ENCODE measurements around the gene GPR157. TPM values are rescaled to one million over a fixed set of nuclear protein-coding genes. Genes with fewer than 3 reads are reported as not detected.

The GPR157 gene, protein sequence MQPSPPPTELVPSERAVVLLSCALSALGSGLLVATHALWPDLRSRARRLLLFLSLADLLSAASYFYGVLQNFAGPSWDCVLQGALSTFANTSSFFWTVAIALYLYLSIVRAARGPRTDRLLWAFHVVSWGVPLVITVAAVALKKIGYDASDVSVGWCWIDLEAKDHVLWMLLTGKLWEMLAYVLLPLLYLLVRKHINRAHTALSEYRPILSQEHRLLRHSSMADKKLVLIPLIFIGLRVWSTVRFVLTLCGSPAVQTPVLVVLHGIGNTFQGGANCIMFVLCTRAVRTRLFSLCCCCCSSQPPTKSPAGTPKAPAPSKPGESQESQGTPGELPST
- total RNA-seq (10 to 100 TPM in 1 of 2 experiments, 1 to 10 TPM in 1; 7.7 to 10.9 TPM), polyA plus RNA-seq (1 to 10 TPM; 1.6 to 1.9 TPM)

DNA sequence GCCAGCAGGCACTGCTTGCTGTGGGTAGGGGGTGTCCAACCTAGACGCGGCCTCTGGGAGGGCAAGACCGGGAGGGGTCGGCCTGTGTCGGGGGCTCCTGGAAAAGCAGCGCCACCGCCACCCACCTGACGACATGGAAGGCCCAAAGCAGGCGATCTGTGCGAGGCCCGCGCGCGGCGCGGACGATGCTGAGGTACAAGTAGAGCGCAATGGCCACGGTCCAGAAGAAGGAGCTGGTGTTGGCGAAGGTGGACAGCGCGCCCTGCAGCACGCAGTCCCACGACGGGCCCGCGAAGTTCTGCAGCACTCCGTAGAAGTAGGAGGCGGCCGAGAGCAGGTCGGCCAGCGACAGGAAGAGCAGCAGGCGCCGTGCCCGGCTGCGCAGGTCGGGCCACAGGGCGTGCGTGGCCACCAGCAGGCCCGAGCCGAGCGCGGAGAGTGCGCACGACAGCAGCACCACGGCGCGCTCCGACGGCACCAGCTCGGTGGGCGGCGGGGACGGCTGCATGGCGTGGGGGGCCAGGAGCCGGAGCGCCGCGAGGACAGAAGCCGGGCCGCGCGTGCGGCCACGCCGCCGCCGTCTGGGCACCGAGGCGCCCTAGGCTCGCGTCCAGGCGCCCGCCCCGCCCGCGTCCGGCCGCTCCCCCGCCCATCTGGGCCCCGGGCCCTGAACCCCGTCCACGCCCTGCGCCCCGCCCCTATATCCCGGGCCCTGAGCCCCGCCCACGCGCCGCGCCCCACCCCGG, at the start of gene GPR157:
TSS of gene GPR157 (minus strand) at position 583 of the 746 bp plus-strand sequence. CDS start at position 508, 75 bp downstream.
- peaks cover 10 to 27% (median 11%) of the 10 kb centered on the region in 4 donors for H3K4me1 Mint-ChIP-seq
- H3K36me3 ChIP-seq (ENCODE audit: insufficient read depth, low read length): no peaks in the 10 kb centered on the region
- H3K27ac Mint-ChIP-seq: peak within 1 kb of the TSS; percentile 84 to 91 (median 89)
- no peaks in the 10 kb centered on the region for H3K9me3 ChIP-seq (ENCODE audit: control insufficient read depth in 1 of 2, low read length in 2 of 2)
- CTCF ChIA-PET (ENCODE audit: partially characterized antibody): interaction anchor here (2.2 to 3.1 kb wide), 2 partner anchors 14 to 18 kb away, joined by 13 read pairs; no protein-coding TSS in a partner anchor
- no peaks in the 10 kb centered on the region for H3K36me3 Mint-ChIP-seq
- peak within 1 kb of the TSS; percentile 42 for H3K27ac ChIP-seq (ENCODE audit: low read depth, low read length)
- intact Hi-C loops (cut with micrococcal nuclease): loop anchor here (1.0 to 5.0 kb wide), 7 partner anchors 14 to 300 kb away; partner anchors contain the start of genes ENO1, H6PD and SPSB1
- no peaks in the 10 kb centered on the region for H3K9me3 Mint-ChIP-seq
- DNase-seq: peak; percentile 64 to 79 (median 72)
- H3K4me3 Mint-ChIP-seq: peak within 1 kb of the TSS; percentile 90 to 94 (median 91)
- no peaks in the 10 kb centered on the region for H3K27me3 ChIP-seq (ENCODE audit: insufficient read depth, low read length)
- POLR2A ChIA-PET (ENCODE audit: partially characterized antibody): interaction anchor here (0.9 to 3.2 kb wide), 2 partner anchors 106 to 1270 kb away, joined by 4 to 14 read pairs; partner anchors contain the start of genes H6PD and PGD
- H3K27me3 Mint-ChIP-seq: no peaks in the 10 kb centered on the region
- H3K4me1 ChIP-seq (ENCODE audit: insufficient read depth, low read length): peaks cover 20% of the 10 kb centered on the region
- H3K4me3 ChIP-seq (ENCODE audit: low read length in 2 of 2): peak within 1 kb of the TSS; percentile 42 to 72

DNA sequence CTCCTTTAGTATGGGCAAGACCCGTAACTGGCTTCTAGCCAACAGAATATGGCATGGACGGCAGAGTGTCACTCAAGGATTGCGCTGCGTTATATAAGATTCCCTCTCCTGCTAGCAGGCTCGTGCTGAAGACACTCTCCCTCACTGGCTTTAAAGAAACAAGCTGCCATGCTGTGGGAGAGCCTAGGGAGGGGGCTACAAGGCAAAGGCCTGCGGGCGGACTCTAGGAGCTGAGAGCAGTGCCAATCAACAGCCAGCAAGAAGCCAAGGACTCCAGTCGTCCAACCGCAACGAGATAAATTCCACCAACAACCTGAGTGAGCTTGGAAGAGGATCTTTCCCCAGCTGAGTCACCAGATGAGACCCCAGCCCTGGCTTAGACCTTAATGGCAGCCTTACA, 45.9 kb upstream of the GPR157 start:
- no peaks in the 10 kb centered on the region for H3K4me1 Mint-ChIP-seq
- CTCF ChIA-PET (ENCODE audit: partially characterized antibody): no interaction called here
- no peaks in the 10 kb centered on the region for H3K4me1 ChIP-seq (ENCODE audit: insufficient read depth, low read length)
- no peak overlapping the region for H3K4me3 Mint-ChIP-seq
- H3K27ac ChIP-seq (ENCODE audit: low read depth, low read length): no peak overlapping the region
- no peaks in the 10 kb centered on the region for H3K27me3 ChIP-seq (ENCODE audit: insufficient read depth, low read length)
- H3K9me3 ChIP-seq (ENCODE audit: control insufficient read depth in 1 of 2, low read length in 2 of 2): no peaks in the 10 kb centered on the region
- H3K27ac Mint-ChIP-seq: no peak overlapping the region
- intact Hi-C loops (cut with micrococcal nuclease): no loop called here
- H3K27me3 Mint-ChIP-seq: peaks cover 14 to 16% of the 10 kb centered on the region in 2 donors
- no peaks in the 10 kb centered on the region for H3K36me3 ChIP-seq (ENCODE audit: insufficient read depth, low read length)
- H3K4me3 ChIP-seq (ENCODE audit: low read length in 2 of 2): no peak overlapping the region
- H3K9me3 Mint-ChIP-seq: no peaks in the 10 kb centered on the region
- POLR2A ChIA-PET (ENCODE audit: partially characterized antibody): no interaction called here
- no peaks in the 10 kb centered on the region for H3K36me3 Mint-ChIP-seq
- no peak for DNase-seq

DNA sequence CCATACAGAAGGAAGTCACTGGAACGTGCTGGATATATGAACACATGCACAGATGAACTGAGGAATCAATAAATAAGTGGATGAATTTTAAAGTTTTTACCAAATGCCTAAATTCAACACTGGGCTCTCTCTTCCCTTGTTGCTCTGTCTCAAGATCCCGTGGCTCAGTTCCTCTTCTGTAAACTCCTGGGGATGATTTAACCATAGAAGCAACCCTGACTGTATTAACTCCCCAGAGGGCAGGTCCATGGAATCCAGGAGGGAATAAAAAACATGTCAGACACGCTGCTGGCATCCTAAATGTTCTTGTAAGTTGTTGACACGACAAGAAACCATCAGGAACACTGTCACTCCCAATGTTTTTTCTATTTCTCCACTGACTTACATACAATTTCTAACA, 45.3 kb upstream of the GPR157 start:
- Mint-ChIP-seq H3K4me3 (no peak overlapping the region), H3K9me3 (no peaks in the 10 kb centered on the region), H3K4me1 (no peaks in the 10 kb centered on the region), H3K27me3 (peaks cover 14% of the 10 kb centered on the region in 2 donors), H3K27ac (no peak overlapping the region), H3K36me3 (no peaks in the 10 kb centered on the region)
- DNase-seq: no peak
- no peaks in the 10 kb centered on the region for H3K4me1 ChIP-seq (ENCODE audit: insufficient read depth, low read length)
- ChIA-PET POLR2A (ENCODE audit: partially characterized antibody) (no interaction called here), CTCF (ENCODE audit: partially characterized antibody) (no interaction called here)
- intact Hi-C loops (cut with micrococcal nuclease): no loop called here
- H3K36me3 ChIP-seq (ENCODE audit: insufficient read depth, low read length): no peaks in the 10 kb centered on the region
- H3K27me3 ChIP-seq (ENCODE audit: insufficient read depth, low read length): no peaks in the 10 kb centered on the region
- H3K9me3 ChIP-seq (ENCODE audit: control insufficient read depth in 1 of 2, low read length in 2 of 2): no peaks in the 10 kb centered on the region
- no peak overlapping the region for H3K4me3 ChIP-seq (ENCODE audit: low read length in 2 of 2)
- H3K27ac ChIP-seq (ENCODE audit: low read depth, low read length): no peak overlapping the region

DNA sequence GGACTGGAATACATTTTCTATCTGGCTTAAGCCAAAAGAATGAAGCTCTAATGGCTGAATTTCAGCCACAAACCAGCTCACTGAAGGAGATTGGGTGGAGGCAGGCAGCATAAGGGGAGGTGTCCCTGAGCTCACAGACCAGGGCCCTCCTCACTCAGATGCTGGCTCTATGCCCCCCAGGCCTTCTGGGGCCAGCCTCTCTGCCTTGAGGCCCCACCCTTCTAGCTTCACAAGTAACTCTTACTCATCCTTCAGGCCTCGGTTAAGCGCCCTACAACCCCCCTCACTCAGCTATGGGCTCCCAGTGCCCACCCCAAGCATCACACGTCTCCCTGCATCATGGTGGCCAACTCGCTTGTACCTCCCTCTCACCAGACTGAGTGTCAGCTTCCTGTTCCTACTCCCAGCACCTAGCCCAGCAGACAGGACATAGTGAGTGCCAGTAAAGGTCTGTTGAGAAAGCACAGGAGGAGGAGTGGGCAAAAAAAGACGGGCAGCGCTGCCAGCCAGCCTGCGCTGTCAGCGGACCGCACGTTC, 40.8 kb upstream of the GPR157 start:
- no peaks in the 10 kb centered on the region for H3K9me3 ChIP-seq (ENCODE audit: control insufficient read depth in 1 of 2, low read length in 2 of 2)
- H3K4me1 Mint-ChIP-seq: no peaks in the 10 kb centered on the region
- POLR2A ChIA-PET (ENCODE audit: partially characterized antibody): no interaction called here
- H3K27ac ChIP-seq (ENCODE audit: low read depth, low read length): no peak overlapping the region
- no peak overlapping the region for H3K4me3 Mint-ChIP-seq
- H3K27me3 ChIP-seq (ENCODE audit: insufficient read depth, low read length): no peaks in the 10 kb centered on the region
- no peaks in the 10 kb centered on the region for H3K4me1 ChIP-seq (ENCODE audit: insufficient read depth, low read length)
- no peak overlapping the region for H3K4me3 ChIP-seq (ENCODE audit: low read length in 2 of 2)
- no peaks in the 10 kb centered on the region for H3K9me3 Mint-ChIP-seq
- H3K36me3 Mint-ChIP-seq: no peaks in the 10 kb centered on the region
- CTCF ChIA-PET (ENCODE audit: partially characterized antibody): interaction anchor here (1.0 kb wide), 1 partner anchor 11 kb away, joined by 5 read pairs; no protein-coding TSS in a partner anchor
- intact Hi-C loops (cut with micrococcal nuclease): loop anchor here (2.0 kb wide), 1 partner anchor 59 kb away; no protein-coding TSS in a partner anchor
- no peaks in the 10 kb centered on the region for H3K36me3 ChIP-seq (ENCODE audit: insufficient read depth, low read length)
- DNase-seq: no peak
- peaks cover under 1 to 7% of the 10 kb centered on the region in 2 donors for H3K27me3 Mint-ChIP-seq
- no peak overlapping the region for H3K27ac Mint-ChIP-seq

DNA sequence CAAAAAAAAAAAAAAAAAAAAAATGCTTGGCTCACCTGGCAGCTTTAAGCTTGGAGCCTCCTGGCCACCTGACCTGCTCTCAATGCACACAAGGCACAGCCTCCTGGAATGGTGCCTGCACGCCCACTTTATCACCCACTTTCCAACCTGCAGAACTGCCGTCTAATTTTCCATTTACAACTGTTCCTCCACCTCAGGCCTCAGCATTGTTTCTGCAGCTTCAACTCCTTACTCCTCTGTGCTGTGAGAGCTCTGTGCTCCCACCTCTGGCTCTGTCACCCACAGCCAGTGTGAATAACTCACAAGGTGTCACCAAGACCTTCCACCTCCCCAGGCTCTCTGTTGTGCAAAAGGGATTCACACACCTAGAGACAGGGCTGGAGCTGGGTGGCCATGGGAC, 38.7 kb upstream of the GPR157 start:
- CTCF ChIA-PET (ENCODE audit: partially characterized antibody): no interaction called here

DNA sequence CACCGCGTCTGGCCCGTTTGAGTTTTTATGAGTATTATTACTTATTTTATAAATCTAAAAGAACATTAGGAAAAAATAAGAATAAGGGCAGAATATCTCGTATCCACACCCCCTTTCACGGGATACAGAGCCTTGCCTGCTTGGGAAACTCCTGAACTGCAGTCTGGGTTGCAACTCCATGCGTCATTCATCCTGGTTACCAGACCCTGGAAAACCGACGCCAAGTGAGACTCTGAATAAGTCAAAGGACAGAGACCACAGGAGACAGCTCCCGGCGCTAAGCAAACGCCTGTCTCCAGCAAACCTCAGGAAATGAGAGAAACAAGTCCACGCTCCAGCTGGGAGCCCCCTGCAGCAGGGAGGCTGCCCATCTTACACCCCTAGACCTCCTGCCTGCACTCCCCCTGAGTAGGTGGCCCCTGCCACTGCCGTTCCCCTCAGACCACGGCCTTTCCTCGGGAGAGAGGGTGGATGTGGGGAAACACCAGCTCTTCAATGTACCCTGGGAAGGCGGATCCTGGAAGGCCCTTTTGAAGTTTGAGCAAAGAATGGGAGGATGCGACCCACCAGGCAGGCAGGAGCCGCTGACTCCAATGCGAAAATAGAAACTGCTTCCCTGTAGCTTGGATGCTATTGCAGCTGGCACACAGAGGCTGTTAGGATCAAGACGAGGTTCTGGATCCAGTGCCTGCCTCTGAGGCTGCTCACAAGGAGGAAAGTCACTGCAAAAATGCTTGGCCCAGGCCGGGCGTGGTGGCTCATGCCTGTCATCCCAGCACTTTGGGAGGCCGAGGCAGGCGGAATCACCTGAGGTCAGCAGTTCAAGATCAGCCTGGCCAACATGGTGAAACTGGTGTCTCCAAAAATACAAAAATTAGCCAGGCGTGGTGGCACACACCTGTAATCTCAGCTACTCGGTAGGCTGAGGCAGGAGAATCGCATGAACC, 37.7 kb upstream of the GPR157 start:
- intact Hi-C loops (cut with micrococcal nuclease): no loop called here
- Histone ChIP-seq H3K4me3 (ENCODE audit: low read length in 2 of 2) (no peak overlapping the region), H3K9me3 (ENCODE audit: control insufficient read depth in 1 of 2, low read length in 2 of 2) (no peaks in the 10 kb centered on the region), H3K27ac (ENCODE audit: low read depth, low read length) (no peak overlapping the region), H3K36me3 (ENCODE audit: insufficient read depth, low read length) (no peaks in the 10 kb centered on the region), H3K27me3 (ENCODE audit: insufficient read depth, low read length) (no peaks in the 10 kb centered on the region), H3K4me1 (ENCODE audit: insufficient read depth, low read length) (no peaks in the 10 kb centered on the region)
- no peaks in the 10 kb centered on the region for H3K36me3 Mint-ChIP-seq
- H3K27ac Mint-ChIP-seq: no peak overlapping the region
- H3K4me3 Mint-ChIP-seq: no peak overlapping the region
- no peaks in the 10 kb centered on the region for H3K27me3 Mint-ChIP-seq
- CTCF ChIA-PET (ENCODE audit: partially characterized antibody): interaction anchor here (0.6 kb wide), 1 partner anchor 331 kb away, joined by 3 read pairs; no protein-coding TSS in a partner anchor
- no peak for DNase-seq
- no peaks in the 10 kb centered on the region for H3K9me3 Mint-ChIP-seq
- POLR2A ChIA-PET (ENCODE audit: partially characterized antibody): no interaction called here
- H3K4me1 Mint-ChIP-seq: no peaks in the 10 kb centered on the region

More for the DNA sequence above, 38.7 kb upstream of the GPR157 start:
- H3K27me3 Mint-ChIP-seq: peaks cover 0 to 1% of the 10 kb centered on the region in 2 donors
- intact Hi-C loops (cut with micrococcal nuclease): loop anchor here (2.0 kb wide), 1 partner anchor 57 kb away; no protein-coding TSS in a partner anchor
- no peaks in the 10 kb centered on the region for H3K9me3 Mint-ChIP-seq
- H3K4me1 ChIP-seq (ENCODE audit: insufficient read depth, low read length): no peaks in the 10 kb centered on the region
- no peaks in the 10 kb centered on the region for H3K9me3 ChIP-seq (ENCODE audit: control insufficient read depth in 1 of 2, low read length in 2 of 2)
- H3K27me3 ChIP-seq (ENCODE audit: insufficient read depth, low read length): no peaks in the 10 kb centered on the region
- H3K4me3 ChIP-seq (ENCODE audit: low read length in 2 of 2): no peak overlapping the region
- H3K36me3 ChIP-seq (ENCODE audit: insufficient read depth, low read length): no peaks in the 10 kb centered on the region
- no peak overlapping the region for H3K4me3 Mint-ChIP-seq
- no peak for DNase-seq
- no peak overlapping the region for H3K27ac ChIP-seq (ENCODE audit: low read depth, low read length)
- H3K27ac Mint-ChIP-seq: peak overlapping the region in 1 of 7 donors; percentile 16
- H3K36me3 Mint-ChIP-seq: no peaks in the 10 kb centered on the region
- no peaks in the 10 kb centered on the region for H3K4me1 Mint-ChIP-seq
- POLR2A ChIA-PET (ENCODE audit: partially characterized antibody): no interaction called here

Measured in CD4-positive, alpha-beta memory T cell (primary cell).